ENCODE results near the gene RHEB.

The RHEB gene

DNA sequence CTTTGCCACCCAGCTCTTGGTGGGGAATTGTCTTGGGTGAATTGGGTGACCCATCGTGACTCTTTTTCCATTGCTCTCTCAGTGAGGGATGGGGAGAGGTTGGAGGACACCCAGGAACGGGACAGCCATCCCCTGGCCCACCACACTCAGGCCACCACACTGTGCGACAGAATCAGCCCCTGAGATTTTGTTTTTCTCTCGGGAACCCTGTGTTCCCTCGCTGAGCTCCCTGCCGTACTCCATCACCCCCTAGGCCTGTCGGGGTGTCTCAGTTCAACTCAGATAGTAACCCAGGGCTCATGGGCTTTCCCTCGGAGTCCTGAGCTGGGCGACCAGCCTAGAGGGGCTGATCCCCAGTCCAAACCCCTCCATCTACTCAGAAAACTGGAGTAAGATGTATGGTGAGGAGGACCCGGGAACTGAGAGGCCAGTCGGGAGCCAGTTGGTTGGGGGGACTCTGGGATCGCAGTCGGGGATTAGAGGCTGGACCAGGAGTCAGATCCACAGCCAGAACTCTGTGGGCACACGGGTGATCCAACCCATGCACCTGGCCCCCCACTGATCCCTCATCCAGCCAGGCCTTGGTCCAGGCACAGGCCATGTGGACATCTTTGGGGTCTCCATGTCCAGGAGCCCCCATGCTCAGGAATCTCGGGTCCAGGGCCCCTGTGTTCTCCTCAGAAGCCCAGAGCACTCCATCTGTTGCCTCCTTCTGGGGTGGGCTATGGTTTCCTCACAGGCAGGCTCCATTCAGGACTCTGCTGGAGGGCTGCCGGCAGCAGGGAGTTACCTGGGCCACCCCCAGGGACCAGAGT lies 89.1 kb downstream of the RHEB start:
- no peak for DNase-seq

DNA sequence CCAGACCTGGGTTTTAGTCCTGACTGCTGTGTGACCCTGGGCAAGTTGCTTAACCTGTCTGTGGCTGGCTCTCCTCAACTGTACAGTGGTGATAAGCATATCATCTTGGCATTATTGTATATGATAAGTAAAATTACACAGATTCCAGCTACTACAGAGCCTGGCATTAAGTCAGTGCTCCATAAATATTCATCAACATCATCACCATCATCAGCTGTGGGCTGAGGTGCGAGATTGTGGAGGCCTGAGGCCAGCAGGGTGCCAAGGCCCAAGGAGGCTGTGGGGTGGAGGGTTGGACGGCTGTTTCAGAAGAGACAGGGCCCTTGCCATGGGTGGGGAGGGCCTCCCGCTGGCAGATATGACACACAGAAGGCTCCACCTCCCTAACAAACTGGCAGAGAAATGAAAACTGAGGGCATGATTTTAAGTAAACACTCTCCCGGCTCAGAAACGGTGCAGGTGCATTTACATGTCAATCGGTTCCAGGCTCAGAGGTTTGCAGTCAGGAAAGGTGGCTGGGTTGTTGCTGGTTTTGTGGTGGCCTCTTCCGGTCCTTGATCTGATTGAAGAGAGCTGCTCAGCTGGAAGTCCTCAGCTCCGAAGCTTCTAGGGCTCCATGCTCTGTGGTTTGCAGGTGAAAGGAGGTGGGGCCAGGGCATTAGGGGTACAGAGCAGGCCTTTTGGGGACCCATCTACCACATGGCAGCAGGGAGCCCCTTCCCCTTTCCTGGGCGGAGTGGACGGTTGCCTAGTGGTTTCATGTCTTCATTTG lies 89.9 kb downstream of the RHEB start:
- DNase-seq, result peak; percentile 89

DNA sequence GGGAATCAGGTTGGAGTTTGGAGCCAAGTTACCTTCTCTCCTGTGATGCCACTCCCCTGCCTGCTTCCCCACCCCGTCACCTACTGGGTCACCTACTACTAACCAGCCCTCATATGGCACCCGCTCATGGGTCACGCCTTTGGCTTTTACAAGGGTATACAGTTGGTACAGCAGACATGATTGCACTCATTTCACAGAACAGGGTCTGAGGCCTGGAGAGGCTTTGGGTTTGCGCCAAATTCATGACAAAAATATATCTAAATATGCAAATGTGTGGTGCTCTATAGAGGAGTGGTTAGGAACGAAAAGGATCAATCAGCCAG lies 90.5 kb downstream of the RHEB start:
- DNase-seq, result no peak

DNA sequence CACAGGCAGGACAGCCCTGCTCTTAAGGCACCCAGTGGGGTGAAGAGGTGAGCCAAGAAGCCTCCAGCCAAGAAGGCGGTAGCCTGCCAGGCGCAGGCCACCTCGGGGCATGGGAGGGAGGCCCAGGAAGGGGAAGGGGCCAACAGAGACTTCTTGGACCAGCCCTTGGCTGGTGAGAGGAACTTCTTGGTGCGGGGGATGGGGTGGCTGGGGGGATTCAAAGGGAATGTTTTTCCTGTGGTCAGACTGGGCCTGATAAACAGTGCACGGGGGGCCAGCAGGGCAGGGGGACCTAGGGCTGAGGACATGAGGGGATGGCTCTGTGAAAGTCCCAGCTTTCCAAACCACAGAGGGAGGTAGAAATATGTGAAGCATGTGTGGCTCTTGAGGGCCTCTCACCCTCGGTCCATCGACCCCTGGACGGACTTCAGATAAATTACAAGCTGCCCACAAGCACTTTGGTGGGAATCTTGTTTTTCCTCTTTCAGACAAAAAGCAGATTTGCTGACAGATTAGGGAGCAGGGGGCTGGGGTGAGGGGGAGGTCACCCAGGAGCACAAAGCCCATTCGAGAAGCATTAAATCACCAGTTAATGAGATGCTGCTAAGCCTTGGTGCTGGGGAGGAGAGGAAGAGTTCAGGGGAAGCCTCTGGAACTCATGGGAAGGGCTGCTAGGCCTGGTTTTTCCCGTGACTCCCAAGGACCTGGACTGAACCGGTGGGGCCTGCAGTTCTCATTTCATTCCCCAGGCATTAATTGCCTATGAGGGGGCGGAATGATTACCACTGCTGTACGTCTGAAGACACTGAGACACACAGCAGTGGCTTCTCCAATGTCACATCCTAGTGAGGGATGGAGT lies 91.1 kb downstream of the RHEB start:
- no peak for DNase-seq

DNA sequence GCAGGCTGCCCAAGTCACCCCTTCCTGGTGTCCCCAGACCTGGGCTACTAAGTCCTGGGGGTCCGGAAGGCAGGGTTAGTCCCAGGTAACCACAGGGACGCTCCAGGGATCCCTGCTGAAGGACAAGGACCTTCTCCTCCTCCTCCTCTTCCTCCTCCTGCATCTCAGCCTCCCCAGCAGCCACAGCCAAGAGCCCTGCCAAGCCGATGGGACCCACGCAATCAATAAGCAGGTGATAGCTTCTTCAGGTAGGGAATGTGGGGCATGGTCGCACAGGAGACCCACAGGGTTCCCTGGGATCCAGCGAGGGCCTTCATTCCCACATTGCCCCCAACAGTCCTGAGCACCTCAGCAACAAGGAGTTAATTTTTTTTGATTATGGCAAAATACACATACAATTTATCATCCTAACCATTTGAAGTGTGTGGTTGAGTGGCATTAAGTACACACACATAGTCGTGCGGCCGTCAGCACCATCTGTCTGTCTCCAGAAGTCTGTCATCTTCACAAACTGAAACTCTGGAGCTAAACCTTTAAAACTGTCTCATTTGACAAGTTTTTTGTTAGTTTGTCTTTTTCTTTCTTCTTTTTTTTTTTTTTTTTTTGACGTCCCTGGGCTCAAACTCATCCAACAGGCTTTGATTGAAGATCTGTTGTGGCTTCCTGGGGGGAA lies 91.9 kb downstream of the RHEB start:
- no peak for DNase-seq

DNA sequence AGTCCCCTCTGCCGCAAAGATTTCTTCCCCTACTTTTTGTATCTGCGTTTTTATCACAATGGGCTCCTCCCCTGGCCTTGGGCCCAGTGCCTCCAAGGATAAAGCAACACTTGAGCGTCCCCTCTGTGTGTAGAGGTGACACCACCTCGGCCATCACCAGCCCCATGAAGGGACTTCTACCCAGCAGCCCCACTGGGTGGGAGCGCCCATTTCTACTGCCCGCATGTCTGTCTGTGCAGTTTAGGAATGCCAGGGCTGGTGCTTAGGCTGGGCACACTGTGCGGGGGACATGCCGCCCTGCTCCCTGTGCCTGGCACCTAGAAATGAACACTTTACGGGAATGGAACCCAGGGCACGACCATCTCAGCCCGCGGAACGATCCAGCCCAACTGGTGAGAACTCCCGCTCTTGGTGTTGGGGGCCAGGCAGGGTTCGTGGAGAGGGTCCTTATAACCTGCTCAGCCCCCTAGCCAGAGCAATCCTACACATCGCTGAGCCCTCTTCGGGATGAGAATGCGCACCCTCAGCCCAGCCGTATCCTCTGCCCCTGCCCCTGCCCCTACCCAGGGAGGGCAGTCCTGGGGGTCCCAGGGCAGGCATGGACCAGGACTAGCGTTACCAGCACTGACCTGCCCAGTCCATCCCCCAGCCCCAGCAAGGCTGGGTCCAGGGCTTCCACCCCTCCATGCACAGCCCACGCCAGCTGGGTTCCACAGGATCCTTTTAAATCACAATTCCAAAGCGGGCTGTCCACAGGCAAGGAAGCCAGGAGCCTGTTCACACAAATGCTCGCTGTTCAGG lies 92.6 kb downstream of the RHEB start:
- DNase-seq, result no peak

DNA sequence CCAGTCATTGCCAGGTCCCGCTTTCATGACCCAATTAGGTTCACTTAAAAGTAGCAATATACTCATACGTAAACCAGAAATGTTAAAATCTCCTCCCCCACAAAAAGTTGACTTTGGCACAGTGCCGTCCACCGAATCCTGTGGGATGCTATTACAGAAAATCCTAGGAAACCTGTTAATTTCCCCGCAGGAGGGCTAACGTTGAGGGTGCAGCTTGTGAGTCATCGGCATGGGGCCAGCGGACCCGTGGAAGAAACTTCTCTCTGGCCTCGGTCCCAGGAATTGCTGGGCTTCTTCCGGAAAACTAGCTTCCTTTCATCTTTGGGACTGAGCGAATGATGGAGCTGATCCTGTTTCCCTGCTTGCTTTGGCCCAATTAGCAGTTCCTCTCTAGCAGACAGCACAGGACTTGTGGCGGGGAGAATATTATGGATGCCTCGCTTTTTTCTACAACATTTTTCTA lies 93.2 kb downstream of the RHEB start:
- no peak for DNase-seq

DNA sequence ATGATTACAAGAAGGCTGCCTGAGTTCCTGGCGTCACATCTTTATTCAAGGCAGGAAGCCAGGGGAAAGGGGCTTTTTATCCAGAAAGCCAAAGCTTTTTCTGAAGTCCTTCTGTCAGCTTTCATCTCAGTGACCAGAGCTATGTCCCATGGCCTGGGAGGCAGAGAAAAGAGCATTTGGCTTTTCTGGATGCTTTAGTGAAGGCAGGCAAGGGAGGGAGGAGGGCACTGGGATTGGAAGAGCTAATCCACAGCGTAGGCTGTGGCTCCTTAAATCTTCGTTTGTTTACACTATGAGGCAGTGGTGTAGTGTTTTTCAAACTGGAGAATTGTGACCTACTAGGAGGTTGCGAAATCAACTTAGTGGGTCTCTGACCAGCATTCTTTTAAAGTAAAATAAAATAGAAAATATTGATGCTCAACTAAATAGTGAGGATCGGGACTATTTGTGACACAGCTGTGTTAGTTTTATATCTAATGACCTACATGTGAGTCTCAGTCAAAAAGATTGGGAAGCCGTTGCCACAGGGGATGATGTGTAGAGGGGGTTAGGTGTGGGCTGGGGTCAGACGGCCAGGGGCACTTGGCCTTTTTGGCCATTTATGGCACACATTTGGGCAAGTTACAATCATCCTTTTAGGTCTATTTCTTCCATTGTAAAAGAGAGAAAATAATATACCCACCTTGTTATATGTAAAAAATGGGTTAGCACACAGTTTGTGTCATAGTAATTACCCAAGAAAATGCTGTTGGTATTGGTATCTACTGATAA lies 93.8 kb downstream of the RHEB start:
- DNase-seq, result no peak

DNA sequence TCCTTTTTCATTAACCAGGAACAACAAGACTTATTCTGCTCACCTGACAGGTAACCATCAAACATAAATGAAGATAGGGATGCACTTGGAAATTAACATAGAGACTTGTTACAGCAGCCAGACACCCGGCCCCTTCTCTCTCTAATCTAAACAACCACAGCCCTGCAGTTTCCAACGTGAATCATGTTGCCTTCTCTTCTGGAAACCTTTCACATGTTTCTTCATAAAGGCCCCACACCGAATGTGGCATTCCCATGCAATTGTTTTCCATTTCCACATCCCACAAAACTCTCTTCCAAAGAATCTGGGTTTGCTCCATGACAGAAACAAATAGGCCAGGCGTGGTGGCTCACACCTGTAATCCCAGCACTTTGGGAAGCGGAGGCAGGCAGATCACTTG lies 94.9 kb downstream of the RHEB start:
- DNase-seq, result no peak

DNA sequence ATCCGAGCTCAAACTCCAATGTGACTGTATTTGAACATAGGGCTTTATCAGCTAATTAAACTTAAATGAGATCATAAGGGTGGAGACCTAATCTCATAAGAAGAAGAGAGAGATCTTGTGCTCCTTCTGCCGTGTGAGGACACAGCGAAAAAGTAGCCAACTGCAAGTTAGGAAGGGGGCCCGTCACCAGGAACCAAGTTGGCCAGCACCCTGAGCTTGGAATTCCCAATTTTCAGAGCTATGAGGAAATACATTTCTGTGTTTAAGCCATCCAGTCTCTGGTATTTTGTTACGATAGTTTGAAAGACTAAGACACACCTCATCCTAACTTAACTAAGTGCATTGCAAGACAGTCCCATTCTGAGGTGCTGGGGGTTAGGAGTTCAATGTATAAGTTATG lies 95.8 kb downstream of the RHEB start:
- no peak for DNase-seq

DNA sequence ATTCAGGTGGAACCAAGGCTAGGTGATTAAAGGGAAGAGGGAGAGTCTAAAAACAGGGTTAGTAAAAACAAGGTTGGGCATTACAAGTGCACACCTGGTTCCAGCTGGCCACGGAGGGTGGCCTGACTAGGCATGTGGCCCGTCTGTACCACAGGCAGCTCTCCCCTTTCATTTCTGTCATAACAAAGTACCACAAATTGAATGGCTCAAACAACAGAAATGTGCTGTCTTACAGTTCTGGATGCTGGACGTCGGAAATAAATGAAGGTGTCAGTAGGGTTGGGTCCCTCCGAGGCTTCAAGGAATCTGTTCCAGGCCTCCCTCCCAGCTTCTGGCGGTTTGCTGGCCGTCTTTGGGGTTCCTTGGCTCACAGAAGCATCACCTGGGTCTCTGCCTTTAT lies 96.5 kb downstream of the RHEB start:
- DNase-seq, result no peak

DNA sequence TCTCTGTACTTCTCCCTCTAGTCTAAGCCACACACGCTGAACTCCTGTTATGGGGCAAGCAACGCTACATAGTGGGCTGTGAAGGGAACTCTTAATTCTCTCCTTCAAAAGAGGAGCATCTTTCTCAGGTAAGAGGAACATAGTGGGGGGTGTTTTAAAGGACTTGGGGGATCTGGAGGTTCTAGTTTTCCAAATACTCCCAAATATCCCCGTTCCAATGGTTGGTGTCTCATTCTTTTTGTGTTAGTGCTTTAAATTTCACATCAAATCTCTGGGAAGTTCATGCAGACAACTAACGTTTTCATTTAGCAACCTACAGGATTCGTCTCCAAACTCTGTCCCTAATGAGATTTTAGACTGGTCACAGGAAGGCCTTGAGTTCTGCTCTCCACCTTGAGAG lies 97.5 kb downstream of the RHEB start:
- DNase-seq, result no peak

DNA sequence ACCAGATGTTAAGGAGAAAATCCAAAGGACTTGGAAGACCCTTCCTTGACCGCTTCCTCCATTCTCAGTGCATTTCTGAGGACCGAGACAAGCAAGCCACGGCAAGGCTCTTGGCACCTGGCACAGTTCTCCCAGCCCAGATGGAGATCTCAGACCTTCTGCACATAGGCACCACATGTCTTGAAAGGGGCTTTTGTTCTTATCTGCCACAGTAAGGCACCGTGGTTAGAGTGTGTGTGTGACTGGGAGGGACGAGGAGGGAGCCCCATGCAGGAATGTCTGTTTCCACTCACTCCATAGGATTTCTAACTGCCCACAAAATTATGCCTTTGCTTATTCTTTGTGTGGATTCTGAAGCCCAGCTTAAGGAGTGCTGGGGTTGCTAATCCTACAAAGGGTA lies 99.6 kb downstream of the RHEB start:
- no peak for DNase-seq

DNA sequence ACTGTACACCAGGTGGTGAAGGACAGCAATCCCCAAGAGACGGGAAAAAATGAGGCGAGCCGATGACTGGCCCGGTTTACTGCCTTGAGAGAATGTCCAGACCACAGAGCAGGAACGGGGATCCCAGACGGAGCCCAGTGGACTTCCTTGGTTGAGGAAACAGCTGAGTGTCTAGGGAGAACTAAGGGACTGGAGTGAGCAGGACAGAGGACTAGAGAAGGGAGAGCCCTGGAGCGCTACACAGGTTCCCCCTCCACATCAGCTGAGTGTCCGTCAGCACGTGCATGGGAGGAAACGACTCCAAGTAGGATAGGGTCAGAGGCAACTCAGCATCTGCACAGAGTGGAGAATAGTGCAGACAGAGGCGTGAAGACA lies 102.8 kb downstream of the RHEB start:
- DNase-seq, result no peak

DNA sequence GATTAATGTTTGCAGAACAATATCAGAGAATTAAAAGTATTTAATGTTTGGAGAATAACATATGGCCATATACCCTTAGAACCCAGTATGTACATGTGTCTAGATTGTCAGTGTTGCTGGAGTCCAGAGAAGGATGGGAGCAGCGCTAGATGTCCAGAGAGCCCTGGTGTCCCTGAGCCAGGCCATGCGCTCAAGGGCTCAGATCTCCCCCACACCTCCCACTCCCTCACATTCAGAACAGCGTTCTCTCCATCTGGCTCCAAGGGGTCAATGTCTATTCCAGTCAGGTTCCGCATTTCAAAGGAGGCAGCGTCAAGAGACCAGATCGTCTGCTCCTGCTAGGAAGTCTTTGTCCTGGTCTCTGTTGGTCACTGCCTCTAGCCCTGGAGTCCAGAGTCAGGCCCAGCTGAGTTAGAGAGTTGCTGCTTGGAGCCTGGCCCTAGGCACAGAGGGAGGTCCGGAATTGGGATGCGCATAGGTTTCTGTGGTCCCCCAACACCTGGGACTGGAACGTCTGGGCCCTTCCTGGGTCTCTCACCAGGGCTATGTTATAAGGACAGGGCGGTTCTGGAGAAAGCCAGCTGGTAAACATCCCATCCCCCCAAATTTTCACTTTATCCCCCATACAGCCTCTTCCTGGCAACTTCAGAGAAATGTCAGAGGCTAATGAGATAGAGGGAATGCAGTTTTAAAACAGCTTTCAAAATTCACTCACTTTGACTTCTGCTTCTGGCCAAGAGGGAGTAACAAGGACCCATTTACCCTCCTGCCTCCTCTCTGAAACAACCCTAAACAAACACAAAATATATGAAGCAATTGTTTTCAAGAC lies 103.4 kb downstream of the RHEB start:
- DNase-seq, result no peak
